ENCODE results near the gene PPP1R13B. TPM values are rescaled to one million over a fixed set of nuclear protein-coding genes. Genes with fewer than 3 reads are reported as not detected.

Gene PPP1R13B
- total RNA-seq, 1 donor from 2014 or later = 15.8 TPM

GRCh38 chr14:103728721-103729120 lies 118.7 kb downstream of the PPP1R13B start:
- DNase-seq = no peak

GRCh38 chr14:103728141-103728540 lies 119.2 kb downstream of the PPP1R13B start:
- DNase-seq = no peak

GRCh38 chr14:103727313-103727980 lies 119.9 kb downstream of the PPP1R13B start:
- DNase-seq = peak; percentile 49

GRCh38 chr14:103726474-103726873 lies 120.9 kb downstream of the PPP1R13B start:
- DNase-seq = no peak

GRCh38 chr14:103725739-103726395 lies 121.5 kb downstream of the PPP1R13B start:
- DNase-seq = no peak

- DNase-seq = no peak
Measured at GRCh38 chr14:103725001-103725682, 122.2 kb downstream of the PPP1R13B start.

- DNase-seq = peak; percentile 53
Measured at GRCh38 chr14:103724116-103724515, 123.3 kb downstream of the PPP1R13B start.

- DNase-seq = no peak
Measured at GRCh38 chr14:103723748-103724081, 123.7 kb downstream of the PPP1R13B start.

GRCh38 chr14:103721334-103722120 lies 125.8 kb downstream of the PPP1R13B start:
- DNase-seq = peak; percentile 71

GRCh38 chr14:103719751-103720150 lies 127.6 kb downstream of the PPP1R13B start:
- DNase-seq = no peak

- DNase-seq = peak; percentile 46
Measured at GRCh38 chr14:103718572-103718971, 128.8 kb downstream of the PPP1R13B start.

- DNase-seq = no peak
Measured at GRCh38 chr14:103716899-103717411, 130.4 kb downstream of the PPP1R13B start.

GRCh38 chr14:103716091-103716801 lies 131.1 kb downstream of the PPP1R13B start:
- no peak for DNase-seq

- DNase-seq = peak; percentile 99
Measured at GRCh38 chr14:103715052-103716000, 132.0 kb downstream of the PPP1R13B start, which contains the start of the genes XRCC3 and ZFYVE21. TSS of gene XRCC3 (minus strand) at chr14:103715451. CDS start at chr14:103711087, 4,364 bp downstream. TSS of gene ZFYVE21 (plus strand) at chr14:103715810. CDS start at chr14:103715842, 32 bp downstream.

- DNase-seq = no peak
Measured at GRCh38 chr14:103714063-103714724, 133.2 kb downstream of the PPP1R13B start.

- DNase-seq = no peak
Measured at GRCh38 chr14:103713304-103714062, 133.9 kb downstream of the PPP1R13B start.

- no peak for DNase-seq
Measured at GRCh38 chr14:103712633-103713247, 134.6 kb downstream of the PPP1R13B start.

All from occipital lobe (tissue), 2 donors.